Neural cell (in vitro differentiated cells): ENCODE data around the gene GLS. TPM values are rescaled to one million over a fixed set of nuclear protein-coding genes. Genes with fewer than 3 reads are reported as not detected.

Experiments used
- H2AFZ ChIP-seq: fragments of 200-600, 300-800 bp; sonication (generic), shearing (Covaris generic); 2 replicates; pipeline ENCODE4 v1.6.0; 2014; ENCODE audit warnings: low read depth, mild to moderate bottlenecking, antibody characterized with exemption, low read length, moderate library complexity
- H3F3A ChIP-seq: fragments of 200-600 bp; shearing (Covaris generic); 2 replicates; pipeline ENCODE4 v1.6.1; 2016; ENCODE audit warnings: mild to moderate bottlenecking, moderate library complexity, mixed read lengths, antibody characterized with exemption, low read length; ENCODE audit not compliant: insufficient read depth, poor library complexity, severe bottlenecking
- H3K27ac ChIP-seq: fragments of 200-600, 300-800 bp; sonication (generic), shearing (Covaris generic); 2 replicates; pipeline ENCODE4 v1.5.1; 2014; ENCODE audit warnings: mild to moderate bottlenecking, low read length, moderate library complexity
- H3K27me3 ChIP-seq: fragments of 300-800, 200-600 bp; sonication (generic), shearing (Covaris generic); 2 replicates; pipeline ENCODE4 v1.6.0; 2014; ENCODE audit warnings: mild to moderate bottlenecking, low read depth, low read length, moderate library complexity; ENCODE audit not compliant: insufficient read depth
- H3K36me3 ChIP-seq: fragments of 300-800, 200-600 bp; sonication (generic), shearing (Covaris generic); 2 replicates; pipeline ENCODE4 v1.5.1; 2014; ENCODE audit warnings: mild to moderate bottlenecking, antibody characterized with exemption, low read length, moderate library complexity; ENCODE audit not compliant: insufficient read depth
- H3K4me2 ChIP-seq: fragments of 300-800, 200-600 bp; sonication (generic), shearing (Covaris generic); 2 replicates; pipeline ENCODE4 v1.6.0; 2014; ENCODE audit warnings: mild to moderate bottlenecking, low read length
- H3K4me3 ChIP-seq: fragments of 300-800, 200-600 bp; sonication (generic), shearing (Covaris generic); 2 replicates; pipeline ENCODE4 v1.5.1; 2014; ENCODE audit warnings: mild to moderate bottlenecking, low read length, moderate library complexity
- H3K79me2 ChIP-seq: fragments of 200-600 bp; shearing (Covaris generic); replicated peaks from 2 replicates; pipeline ENCODE4 v1.6.0; 2014; ENCODE audit warnings: mild to moderate bottlenecking, low read length, moderate library complexity; ENCODE audit not compliant: insufficient read depth
- H3K9ac ChIP-seq: fragments of 300-800, 200-600 bp; sonication (generic), shearing (Covaris generic); 2 replicates; pipeline ENCODE4 v1.6.1; 2016; ENCODE audit warnings: mild to moderate bottlenecking, low read length, mixed read lengths
- H3K9me2 ChIP-seq: fragments of 200-600 bp; shearing (Covaris generic); 2 replicates; pipeline ENCODE4 v1.6.1; 2016; ENCODE audit warnings: mild to moderate bottlenecking, low read length, mixed read lengths; ENCODE audit not compliant: insufficient read depth
- H3K9me3 ChIP-seq: fragments of 200-600, 300-800 bp; sonication (generic), shearing (Covaris generic); 2 replicates; pipeline ENCODE4 v1.6.1; 2016; ENCODE audit warnings: mild to moderate bottlenecking, mixed run types, low read length, moderate library complexity, mixed read lengths
- H4K20me1 ChIP-seq: fragments of 200-600 bp; shearing (Covaris generic); 2 replicates; pipeline ENCODE4 v1.6.1; 2016; ENCODE audit warnings: mild to moderate bottlenecking, mixed run types; ENCODE audit not compliant: insufficient read depth
- CTCF ChIP-seq: fragments of 450-650 bp; IDR thresholded peaks from 2 replicates; pipeline ENCODE4 v1.5.1; 2014; ENCODE audit warnings: antibody characterized with exemption, mild to moderate bottlenecking, moderate library complexity; ENCODE audit not compliant: poor library complexity, severe bottlenecking
- EP300 ChIP-seq: fragments of 450-650 bp; conservative IDR thresholded peaks from 2 replicates; pipeline ENCODE4 v1.6.1; 2014; ENCODE audit warnings: antibody characterized with exemption, mild to moderate bottlenecking, moderate library complexity; ENCODE audit not compliant: poor library complexity, severe bottlenecking
- EZH2 ChIP-seq: fragments of 200-600, 300-800 bp; shearing (Covaris generic), sonication (generic); IDR thresholded peaks from 2 replicates; pipeline ENCODE4 v1.6.1; 2014; ENCODE audit warnings: antibody characterized with exemption, low read length, borderline replicate concordance, mild to moderate bottlenecking; ENCODE audit not compliant: insufficient read depth, poor library complexity, severe bottlenecking
- MXI1 ChIP-seq: fragments of 450-650 bp; conservative IDR thresholded peaks from 2 replicates; pipeline ENCODE4 v1.6.1; 2014; ENCODE audit warnings: antibody characterized with exemption, mild to moderate bottlenecking; ENCODE audit not compliant: poor library complexity, severe bottlenecking
- POLR2AphosphoS5 ChIP-seq: IDR thresholded peaks from 2 replicates; pipeline ENCODE4 v1.6.1; 2012
- RAD21 ChIP-seq: fragments of 450-650 bp; conservative IDR thresholded peaks from 2 replicates; pipeline ENCODE4 v1.6.1; 2014; ENCODE audit warnings: antibody characterized with exemption, mild to moderate bottlenecking, moderate library complexity
- REST ChIP-seq: IDR thresholded peaks from 2 replicates; pipeline ENCODE4 v1.6.1; 2012; ENCODE audit warnings: borderline replicate concordance
- SMC3 ChIP-seq: fragments of 450-650 bp; conservative IDR thresholded peaks from 2 replicates; pipeline ENCODE4 v1.6.1; 2014; ENCODE audit warnings: antibody characterized with exemption, mild to moderate bottlenecking, moderate library complexity; ENCODE audit not compliant: poor library complexity
- TAF1 ChIP-seq: IDR thresholded peaks from 2 replicates; pipeline ENCODE4 v1.6.1; 2012; ENCODE audit warnings: low read depth
- polyA plus RNA-seq: library from polyadenylated mRNA; depleted of rRNA; stranded (reverse); fragments of >200 nt; gene quantifications from 2 replicates; pipeline ENCODE4 v1.2.3, GENCODE V29; 2014

GLS gene
- polyA plus RNA-seq, 1 donor from 2014 or later, result 90.2 TPM

DNA sequence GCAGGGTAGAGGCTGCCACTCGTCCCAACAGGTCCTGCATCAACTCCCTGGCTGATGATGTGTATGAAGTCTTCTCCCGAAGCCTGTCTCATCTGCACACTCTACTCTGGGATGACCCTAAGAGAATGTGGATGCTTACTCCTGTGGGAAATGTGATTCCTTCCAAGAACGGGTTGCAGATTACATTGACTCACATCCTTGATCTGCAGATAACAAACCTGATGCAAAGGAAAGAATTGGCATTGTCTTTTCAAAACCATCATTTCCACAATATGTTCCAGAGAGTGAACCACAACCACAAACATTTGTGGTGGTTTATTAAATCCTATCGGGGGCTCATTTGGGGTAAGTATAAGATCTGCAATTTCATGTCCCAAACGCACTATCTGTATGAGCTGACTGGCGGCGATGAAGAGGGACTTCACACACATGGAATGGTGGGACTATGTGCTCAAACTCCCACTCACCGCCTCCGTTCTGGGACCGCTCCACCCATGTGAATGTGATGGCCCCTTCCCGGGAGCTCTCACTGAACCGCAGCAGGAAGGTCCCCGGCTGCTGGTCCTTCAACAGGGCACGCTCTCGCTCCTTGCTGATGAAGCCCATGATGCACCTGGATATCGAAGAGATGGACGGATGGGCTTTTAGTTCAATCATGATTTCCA is 97.9 kb downstream of the GLS start:
- no peak overlapping the region for H2AFZ ChIP-seq
- TF ChIP-seq EZH2 (no peak), POLR2AphosphoS5 (no peak), CTCF (no peak), REST (no peak), SMC3 (no peak), RAD21 (no peak), MXI1 (no peak), EP300 (no peak), TAF1 (no peak)
- H3K36me3 ChIP-seq, result peaks cover 10% of the 10 kb centered on the region
- H3K4me3 ChIP-seq, result no peak overlapping the region
- H4K20me1 ChIP-seq, result no peaks in the 10 kb centered on the region
- no peaks in the 10 kb centered on the region for H3K27me3 ChIP-seq
- H3K9me2 ChIP-seq, result no peaks in the 10 kb centered on the region
- no peaks in the 10 kb centered on the region for H3K79me2 ChIP-seq
- no peak overlapping the region for H3K27ac ChIP-seq
- H3K9me3 ChIP-seq, result no peaks in the 10 kb centered on the region
- no peaks in the 10 kb centered on the region for H3F3A ChIP-seq
- H3K9ac ChIP-seq, result no peak overlapping the region
- H3K4me2 ChIP-seq, result no peak overlapping the region

DNA sequence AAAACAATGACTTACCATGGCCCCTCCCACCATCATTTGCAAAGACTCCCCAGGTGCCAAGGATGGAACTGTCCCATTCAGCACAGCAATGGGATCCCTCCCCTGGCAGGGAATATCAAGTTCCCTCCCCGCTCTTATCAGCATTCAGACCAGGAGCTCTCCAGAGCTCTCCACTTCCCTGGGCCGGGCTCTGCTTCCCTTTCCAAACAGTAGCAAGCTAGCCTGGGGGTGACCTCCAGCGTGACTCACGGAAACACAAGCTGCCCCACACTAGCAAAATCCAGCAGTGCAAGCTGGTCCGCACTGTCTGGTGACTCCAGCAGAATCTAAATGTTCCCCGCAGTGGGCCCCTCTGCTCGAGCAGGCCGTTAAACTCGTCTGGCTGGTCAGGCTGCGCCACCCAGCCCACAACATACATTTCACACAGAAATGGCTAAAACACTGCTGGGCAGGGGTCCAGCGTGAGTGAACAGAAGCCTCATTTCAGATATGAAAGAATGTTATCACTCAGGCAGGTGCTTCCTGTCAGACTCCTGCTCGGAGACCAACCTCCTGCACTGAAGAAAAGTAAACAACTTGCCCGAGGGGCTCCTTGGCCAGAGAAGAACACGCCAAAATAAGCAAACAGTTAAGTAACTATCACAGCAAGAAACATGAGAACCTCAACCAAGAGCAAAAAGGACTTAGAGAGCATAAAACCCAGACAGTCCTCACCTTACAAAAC is 99.4 kb downstream of the GLS start:
- Histone ChIP-seq H3K9ac (no peak overlapping the region), H3K36me3 (peaks cover 10% of the 10 kb centered on the region), H3K4me3 (no peak overlapping the region), H3K79me2 (no peaks in the 10 kb centered on the region), H3K9me3 (no peaks in the 10 kb centered on the region), H3K27ac (no peak overlapping the region), H4K20me1 (no peaks in the 10 kb centered on the region), H2AFZ (no peak overlapping the region), H3K9me2 (no peaks in the 10 kb centered on the region), H3K27me3 (no peaks in the 10 kb centered on the region), H3K4me2 (no peak overlapping the region), H3F3A (no peaks in the 10 kb centered on the region)
- no peak for TF ChIP-seq RAD21
- no peak for TF ChIP-seq SMC3
- no peak for TF ChIP-seq POLR2AphosphoS5
- no peak for TF ChIP-seq MXI1
- no peak for TF ChIP-seq EP300
- no peak for TF ChIP-seq CTCF
- no peak for TF ChIP-seq REST
